Sciatic nerve (tissue), 2 donors: ENCODE measurements around the gene FGFRL1. TPM values are rescaled to one million over a fixed set of nuclear protein-coding genes. Genes with fewer than 3 reads are reported as not detected.
A peak's percentile ranks its signal among the peaks of the same experiment; 100 is the strongest.

Source experiments
- ATAC-seq: fragments of 200-7000 bp; cut with Tn5 transposase; one replicate; pipeline ENCODE4 v1.9.1; 2020; ENCODE audit warnings: mild to moderate bottlenecking, moderate library complexity
- DNase-seq: peaks from one replicate; pipeline ENCODE4 v3.0.0-alpha.2; 2020; ENCODE audit warnings: low spot score
- intact Hi-C: fragments of 100-400 bp; cut with DNase I; formaldehyde crosslinking; loops from one replicate; pipeline ENCODE4 v1.14.2; 2022
- total RNA-seq: library from RNA; stranded (reverse); fragmentation: NEBNext Ultra II Directional; extraction: Animal tissue kit (Norgen Biotek cat#: 25700); gene quantifications from one replicate; pipeline ENCODE4 v1.2.1, GENCODE V29; 2021
- donor health status: DM: no; HTN: no; CAD: no.
- donor health status: DM: no; HTN: no; CAD: no.

The FGFRL1 gene
- total RNA-seq, 1 donor from 2014 or later: 16.6 TPM

DNA sequence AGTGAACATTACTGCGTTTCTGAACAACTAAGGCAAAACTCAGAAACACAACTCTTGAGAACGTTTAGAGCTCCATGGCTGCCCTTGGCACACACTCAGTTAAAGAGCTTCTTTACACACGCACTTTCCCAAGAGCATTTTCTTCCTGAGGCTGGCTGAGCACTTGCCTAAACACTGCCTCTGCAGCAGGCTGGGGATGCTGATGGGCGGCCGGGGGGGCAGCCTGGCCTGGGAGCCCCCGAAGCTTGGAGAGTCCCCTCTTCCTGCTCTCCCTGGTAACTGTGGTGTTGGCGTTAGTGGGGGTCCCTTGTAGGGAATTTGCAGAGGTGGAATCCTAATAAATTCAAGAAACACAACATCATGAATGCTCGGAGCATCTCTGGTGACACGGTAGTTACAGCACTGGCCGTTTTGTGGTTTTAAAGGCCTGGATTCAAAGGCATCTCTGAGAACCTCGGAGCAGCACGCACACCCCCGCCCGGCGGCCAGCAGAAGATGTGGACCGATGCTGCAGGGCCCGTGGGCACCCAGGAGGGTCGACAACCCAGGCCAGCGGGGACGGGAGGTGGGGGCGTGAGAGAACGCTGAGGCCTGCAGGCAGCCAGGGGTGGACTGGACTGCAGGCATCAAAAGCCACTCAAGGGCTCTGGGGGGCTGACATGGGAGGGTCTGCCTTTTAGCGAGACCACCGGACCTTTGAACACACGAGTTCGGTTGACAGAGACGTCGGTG is 45.4 kb downstream of the FGFRL1 start:
- ATAC-seq: no peak
- peak; percentile 45 for DNase-seq

DNA sequence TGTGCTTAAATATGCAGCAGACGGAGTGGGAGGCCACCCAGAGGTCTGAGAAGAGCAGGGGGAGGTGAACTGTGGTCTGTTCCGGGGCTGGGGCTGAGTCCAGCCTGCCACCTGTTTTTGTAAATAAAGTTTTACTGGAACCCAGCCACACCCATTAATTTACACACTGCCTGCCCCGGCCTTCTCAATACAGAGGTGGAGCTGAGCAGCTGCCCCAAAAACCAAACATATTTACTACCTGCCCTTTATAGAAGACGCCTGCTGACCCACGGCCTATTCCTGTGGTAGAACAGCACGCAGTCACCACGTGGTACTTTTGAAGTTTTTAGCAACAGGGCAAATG is 45.9 kb downstream of the FGFRL1 start:
- intact Hi-C loops: no loop called here
- DNase-seq: no peak
- ATAC-seq: no peak

More for the DNA sequence above, 45.4 kb downstream of the FGFRL1 start:
- intact Hi-C loops: no loop called here

DNA sequence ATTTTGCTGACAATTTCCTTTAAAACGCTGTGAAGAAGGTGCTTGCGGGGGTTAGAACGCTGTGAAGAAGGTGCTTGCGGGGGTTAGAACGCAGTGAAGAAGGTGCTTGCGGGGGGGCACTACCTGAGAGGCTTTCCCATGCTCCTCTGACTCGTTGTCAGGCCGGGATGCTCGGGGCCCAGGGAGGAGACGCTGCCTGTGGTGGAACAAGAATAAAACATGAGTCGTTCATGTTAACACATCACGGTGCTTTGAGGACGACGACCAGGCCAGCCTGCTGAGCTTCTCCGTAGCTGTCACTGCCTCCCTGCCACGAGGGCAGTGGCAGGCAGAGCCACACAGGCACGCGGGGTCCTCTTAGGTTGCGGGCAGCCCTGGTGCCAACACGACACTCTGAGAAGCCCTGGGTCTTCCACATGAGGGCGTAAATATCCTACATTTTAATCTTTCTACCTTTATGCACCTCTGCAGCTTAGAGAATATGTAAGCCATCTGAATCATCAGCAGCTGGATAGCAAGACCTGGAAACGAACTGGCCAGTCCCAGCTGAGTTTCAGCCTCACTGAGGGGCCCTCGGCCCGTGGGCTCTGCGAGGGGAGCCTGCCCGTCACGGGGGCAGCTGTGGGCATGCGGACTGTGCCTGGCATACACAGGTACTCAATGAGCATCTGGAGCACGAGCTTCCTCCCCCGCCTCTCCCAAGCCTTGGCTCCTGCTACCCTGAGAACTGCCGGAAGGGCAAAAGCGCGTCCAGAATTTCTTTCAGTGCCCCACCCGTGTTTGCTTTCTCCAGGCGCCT is 47.0 kb downstream of the FGFRL1 start:
- intact Hi-C loops: no loop called here
- no peak for ATAC-seq
- DNase-seq: peak; percentile 48

DNA sequence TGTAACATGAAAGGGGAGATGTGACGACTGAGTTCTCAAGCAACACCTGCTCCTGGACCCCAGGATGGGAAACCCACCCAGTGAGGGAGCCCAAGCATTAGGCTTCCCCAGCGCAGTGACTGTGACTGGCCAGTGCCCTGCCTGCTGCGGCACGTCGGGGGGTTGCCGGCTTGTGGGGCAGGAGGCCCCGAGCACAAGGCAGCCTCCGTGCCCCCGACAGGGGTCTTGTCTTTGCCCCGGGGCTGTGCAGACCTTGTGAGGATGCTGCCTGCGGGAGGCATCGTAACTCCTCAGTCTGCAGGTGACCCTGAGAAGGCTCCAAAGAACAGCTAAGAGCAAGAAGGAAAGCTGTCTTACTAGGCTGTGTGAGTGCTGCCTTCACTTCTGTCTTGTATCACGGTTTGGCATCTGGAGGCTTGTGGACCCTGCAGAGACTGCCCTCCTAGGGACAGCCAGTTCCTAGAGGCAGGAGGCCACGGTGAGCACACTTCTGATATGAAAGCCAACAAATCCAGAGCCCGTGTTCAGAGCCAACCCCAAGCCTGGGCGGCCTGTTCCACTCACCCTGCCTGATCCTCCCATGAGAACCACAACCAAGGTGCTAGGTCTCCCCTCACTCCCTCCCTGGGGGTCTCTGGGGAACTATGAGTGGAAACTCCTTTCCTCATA is 47.7 kb downstream of the FGFRL1 start:
- intact Hi-C loops: no loop called here
- ATAC-seq (no peak), DNase-seq (peak; percentile 49)

DNA sequence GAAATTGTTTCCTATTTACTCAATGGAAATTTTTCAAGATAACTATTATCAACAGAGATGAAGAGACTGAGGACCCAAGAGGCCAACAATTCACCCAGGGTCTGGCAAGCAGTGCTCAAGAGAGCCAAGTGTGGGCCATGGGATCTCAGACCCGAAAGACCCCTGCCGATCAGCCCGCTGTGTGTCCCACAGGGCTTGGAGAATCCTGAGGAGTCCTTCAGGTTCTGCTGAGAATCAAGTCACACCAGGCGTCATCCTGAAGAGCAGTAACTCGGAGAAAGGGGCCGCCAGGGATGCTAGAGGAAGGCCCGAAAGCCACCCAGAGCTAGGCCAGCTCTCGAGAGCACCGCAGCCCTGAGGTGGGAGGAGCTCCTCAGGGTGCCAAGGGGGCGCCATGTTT is 48.7 kb downstream of the FGFRL1 start:
- peak; percentile 42 for DNase-seq

DNA sequence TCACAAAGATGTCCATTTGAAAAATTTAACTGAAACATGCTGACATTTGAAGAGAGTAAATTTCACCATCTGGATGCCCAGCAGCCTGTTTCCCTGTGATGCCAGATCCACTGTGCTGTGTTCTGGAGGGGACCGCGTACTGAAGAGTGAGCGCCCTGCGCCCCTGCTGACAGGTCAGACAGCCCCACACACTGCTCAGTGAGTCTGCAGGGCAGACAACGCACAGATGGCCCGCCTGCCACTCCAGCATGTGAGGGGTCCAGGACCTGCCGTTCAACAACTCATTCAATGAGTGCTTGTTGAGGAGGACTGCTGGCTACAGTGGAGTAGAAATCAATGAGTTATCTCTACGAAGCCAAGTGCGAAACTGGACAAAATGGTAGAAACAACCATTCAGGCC is 49.2 kb downstream of the FGFRL1 start:
- no peak for ATAC-seq
- DNase-seq: no peak
- intact Hi-C loops: no loop called here

More for the DNA sequence above, 48.7 kb downstream of the FGFRL1 start:
- no peak for ATAC-seq
- intact Hi-C loops: no loop called here

DNA sequence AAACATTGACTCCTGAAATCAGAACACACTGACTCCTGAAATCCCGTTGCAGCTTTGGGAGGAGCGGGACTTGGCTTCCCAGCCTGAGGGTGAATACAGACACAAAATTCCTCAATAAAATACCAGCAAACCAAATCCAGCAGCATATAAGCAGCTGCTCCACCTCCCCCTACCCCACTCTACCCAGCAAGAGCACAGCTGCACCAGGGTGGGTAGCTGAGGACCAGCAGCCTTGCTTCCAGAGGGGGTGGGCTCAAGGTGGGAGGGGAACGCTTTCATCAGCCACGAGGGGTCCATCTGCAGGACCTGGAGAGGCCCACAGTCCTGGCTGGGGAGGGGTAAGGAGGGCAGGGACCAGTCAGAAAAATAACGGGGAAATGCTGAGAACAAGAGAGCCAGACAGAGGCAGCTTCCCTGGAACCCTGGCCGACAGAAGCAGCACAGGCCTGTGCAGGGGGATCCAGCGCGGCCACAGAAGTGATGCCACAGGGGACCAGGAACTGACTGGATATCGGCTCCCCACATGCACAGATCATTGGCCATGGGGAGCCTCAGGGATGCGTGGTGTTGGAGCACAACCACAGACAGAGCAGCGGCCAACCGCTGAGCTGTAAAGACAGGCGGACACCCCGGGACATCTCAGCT is 49.8 kb downstream of the FGFRL1 start:
- ATAC-seq (no peak), DNase-seq (no peak)
- intact Hi-C loops: no loop called here

DNA sequence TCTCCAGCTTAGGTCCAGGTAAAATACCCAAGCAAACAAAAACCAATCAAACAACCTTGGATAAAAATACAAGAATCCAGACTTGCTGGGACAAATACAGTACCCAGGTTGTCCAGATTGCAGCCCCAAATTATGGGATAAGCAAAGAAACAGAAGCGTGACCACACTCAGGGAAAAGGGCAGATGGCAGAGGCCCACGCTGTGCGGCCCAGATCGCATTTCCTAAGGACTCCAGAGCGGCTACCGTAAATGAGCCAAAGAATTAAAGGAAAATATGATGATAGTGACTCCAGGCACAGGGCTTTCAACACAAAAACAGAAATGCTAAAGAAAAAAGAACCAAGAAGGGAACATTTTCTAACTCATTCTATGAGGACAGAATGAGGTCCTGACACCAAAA is 50.3 kb downstream of the FGFRL1 start:
- intact Hi-C loops: no loop called here
- ATAC-seq: no peak
- DNase-seq: no peak

DNA sequence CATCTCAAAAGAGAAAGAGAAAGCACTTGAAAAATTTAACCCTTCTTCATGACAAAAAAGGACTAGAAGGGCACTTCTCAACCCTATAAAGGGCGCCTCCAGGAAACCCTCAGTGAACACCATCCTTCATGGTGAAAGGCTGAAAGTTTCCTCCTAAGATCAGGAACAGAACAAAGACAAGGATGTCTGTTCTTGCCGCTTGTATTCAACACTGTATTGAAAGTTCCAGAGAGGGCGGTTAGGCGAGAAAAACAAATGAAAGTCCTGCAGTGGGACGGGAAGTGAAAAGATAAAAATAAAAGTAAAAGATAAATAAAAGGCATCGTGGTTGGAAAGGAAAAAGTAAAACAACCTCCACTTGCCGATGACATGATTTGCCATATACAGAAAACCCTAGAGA is 51.0 kb downstream of the FGFRL1 start:
- intact Hi-C loops: no loop called here
- no peak for ATAC-seq
- no peak for DNase-seq

DNA sequence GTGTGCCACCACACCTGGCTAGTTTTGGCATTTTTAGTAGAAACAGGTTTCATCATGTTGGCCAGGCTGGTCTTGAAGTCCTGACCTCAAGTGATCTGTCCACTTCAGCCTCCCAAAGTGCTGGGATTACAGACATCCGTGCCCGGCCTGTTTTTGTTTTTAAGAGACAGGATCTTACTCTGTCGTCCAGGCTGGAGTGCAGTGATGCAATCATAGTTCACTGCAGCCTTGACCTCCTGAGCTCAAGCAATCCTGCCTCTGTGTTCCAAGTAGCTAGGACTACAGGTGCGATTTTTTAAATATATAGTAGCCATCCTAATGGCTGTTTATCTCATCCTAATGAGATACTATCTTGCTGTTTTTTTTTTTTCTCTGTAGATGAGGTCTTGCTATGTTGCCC is 54.3 kb downstream of the FGFRL1 start:
- ATAC-seq (no peak), DNase-seq (no peak)
- intact Hi-C loops: no loop called here

DNA sequence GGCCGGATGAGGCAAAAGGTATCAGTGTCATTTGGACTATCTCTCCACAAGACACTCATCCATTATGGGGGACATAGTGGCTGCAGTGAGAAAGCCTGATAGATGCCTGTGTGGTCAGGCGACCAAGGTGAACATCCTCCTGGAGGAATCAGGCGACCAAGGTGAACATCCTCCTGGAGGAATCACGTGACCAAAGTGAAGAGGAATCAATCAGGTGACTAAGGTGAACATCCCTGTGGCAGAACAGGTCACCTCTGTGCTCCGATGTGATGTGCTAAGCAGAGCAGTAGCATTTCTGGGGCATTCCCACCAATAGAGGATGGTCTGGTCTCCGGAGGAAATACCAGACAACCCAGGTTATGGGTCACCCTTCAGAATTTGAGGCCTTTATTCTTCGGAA is 58.0 kb downstream of the FGFRL1 start:
- ATAC-seq (no peak), DNase-seq (no peak)
- intact Hi-C loops: no loop called here

DNA sequence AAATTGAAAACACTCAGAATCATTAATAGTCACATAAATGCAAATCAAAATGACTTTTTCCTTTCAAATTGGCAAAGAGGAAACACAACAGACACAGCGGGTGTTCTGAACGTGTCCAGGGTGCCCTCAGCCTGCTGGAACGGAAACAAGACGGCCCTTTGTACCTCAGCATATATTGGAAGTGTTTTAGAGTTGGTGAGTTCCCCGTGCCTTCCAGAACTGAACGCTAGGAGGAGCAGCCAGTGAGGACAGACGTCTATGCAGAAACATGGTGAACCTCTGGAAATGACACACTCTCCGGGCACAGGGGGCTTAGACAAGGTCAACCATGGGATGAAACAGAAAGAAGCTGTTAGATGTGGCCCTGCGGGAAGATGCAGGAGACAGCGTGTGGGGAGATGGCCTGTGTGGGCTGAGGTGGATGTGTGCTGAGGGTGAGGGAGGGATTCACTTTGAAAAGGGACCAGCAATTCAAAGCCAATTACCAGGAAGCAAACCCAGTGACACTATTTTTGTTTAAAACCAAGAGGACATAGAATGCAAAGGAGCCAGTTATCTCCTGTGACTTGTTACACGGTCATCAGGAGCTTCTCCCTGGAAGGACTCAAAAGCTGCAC is 61.5 kb downstream of the FGFRL1 start:
- ATAC-seq (peak; percentile 82), DNase-seq (no peak)
- intact Hi-C loops: no loop called here

DNA sequence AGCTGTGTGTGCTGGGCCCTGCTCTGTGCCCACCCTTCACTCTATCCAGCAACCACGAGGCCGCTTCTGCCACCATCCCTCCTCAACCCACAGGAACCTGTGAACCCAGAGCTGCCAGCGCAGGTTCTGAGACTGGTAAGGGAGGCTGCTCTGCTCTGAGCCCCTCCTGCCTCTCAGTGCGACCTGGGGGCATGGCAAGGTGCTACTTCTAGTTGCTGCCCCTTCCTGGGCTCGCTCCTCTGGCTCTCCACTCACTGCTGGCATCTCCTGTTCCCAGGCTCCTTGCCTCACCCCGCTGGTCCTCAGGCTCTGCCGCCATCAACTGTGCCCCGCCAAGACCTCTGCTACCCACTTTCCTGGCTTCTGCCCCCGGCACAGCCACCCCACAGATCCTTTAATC is 62.7 kb downstream of the FGFRL1 start:
- DNase-seq (no peak), ATAC-seq (no peak)
- intact Hi-C loops: no loop called here

DNA sequence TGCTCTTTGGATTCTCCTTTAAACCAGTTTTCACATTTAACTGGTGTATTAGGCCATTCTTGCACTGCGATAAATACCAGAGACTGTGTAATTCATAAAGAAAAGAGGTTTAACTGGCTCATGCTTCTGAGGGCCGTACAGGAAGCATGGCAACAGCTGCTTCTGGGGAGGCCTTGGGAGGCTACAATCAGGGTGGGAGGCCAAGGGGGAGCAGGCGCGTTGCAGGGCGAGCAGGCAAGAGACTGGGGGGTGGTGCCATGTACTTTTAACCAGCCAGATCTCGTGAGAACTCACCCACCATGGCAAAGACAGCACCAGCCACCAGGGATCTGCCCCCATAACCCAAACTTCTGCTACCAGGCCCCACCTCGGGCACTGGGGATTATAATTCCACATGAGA is 63.8 kb downstream of the FGFRL1 start:
- no peak for ATAC-seq
- DNase-seq: no peak
- intact Hi-C loops: no loop called here

DNA sequence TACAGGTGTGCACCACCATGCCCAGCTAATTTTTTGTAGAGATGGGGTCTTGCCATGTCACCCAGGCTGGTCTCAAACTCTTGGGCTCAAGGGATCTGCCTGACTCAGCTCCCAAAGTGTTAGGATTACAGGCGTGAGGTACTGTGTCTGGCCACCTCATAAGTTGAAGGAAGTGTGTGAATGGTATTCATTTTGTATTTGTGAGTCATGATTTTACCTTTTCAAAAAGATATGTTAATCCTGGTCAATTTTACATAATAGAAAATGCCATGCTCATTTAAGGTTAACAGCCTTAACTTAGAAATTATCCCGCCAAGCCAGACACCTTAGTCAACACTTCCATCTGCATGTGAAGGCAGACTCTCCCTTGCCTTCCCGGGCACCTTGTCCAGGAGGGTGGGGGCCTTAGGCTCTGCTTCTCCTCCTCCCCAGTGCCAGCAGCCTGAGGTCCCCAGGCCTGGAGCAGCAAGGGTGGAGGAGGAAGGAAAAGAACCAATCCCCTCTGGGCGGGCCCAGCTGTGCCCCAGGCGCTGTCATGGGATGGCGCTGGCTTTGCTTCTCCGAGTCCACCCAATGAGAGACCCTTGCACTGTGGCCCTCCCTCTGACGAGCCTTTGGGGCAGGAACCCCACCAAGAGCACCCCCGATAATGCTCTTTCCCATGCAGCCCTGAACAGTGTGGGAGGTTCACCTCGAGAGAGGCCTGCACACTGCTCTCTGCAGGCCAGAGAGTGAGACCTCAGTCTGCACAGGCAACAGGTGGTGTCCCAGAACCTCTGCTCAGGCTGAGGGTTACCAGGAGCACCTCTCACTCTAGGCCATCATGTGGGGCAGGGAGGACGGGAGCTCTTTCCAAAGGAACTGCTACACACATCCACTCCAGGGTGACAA is 64.6 kb downstream of the FGFRL1 start:
- ATAC-seq (no peak), DNase-seq (no peak)

More for the DNA sequence above, 64.6 kb downstream of the FGFRL1 start:
- intact Hi-C loops: no loop called here
